H1 (cell line): ENCODE measurements around the gene RGS5. TPM values are rescaled to one million over a fixed set of nuclear protein-coding genes. Genes with fewer than 3 reads are reported as not detected.

Experiments
- CTCF ChIA-PET: fragments of 300-600 bp; sonication (Branson Sonifier 250); formaldehyde crosslinking; loops from one replicate; lab custom pipeline; 2021; ENCODE audit not compliant: partially characterized antibody; lab: Charles Lee
- POLR2A ChIA-PET: fragments of 300-600 bp; sonication (Branson Sonifier 250); formaldehyde crosslinking; loops from one replicate; lab custom pipeline; 2021; ENCODE audit warnings: inconsistent platforms; ENCODE audit not compliant: partially characterized antibody; lab: Charles Lee
- DNase-seq, 2 experiments: peaks; one replicate each; pipeline versions ENCODE4 v3.0.0 to v3.0.0-alpha.2; 2010 to 2022; ENCODE audit warnings: low spot score in 2 of 2, low read depth in 1 of 2, mixed read lengths in 1 of 2
- FAIRE-seq: peaks from 2 replicates; lab custom pipeline; 2011; peaks lifted over from hg19 to GRCh38; lab: Jason Lieb, UNC
- H2AFZ ChIP-seq: 2 replicates; pipeline ENCODE4 v1.8.1; 2012; ENCODE audit warnings: low read length, inconsistent platforms
- H2AK5ac ChIP-seq: 2 replicates; pipeline ENCODE4 v1.6.1; 2013; ENCODE audit warnings: low read depth, low read length
- H2BK120ac ChIP-seq: replicated peaks from 2 replicates; pipeline ENCODE3; 2013; ENCODE audit warnings: low read depth, low read length, inconsistent platforms
- H2BK12ac ChIP-seq: 2 replicates; pipeline ENCODE4 v1.6.1; 2013; ENCODE audit warnings: low read depth, low read length
- H2BK15ac ChIP-seq: 2 replicates; pipeline ENCODE4 v1.6.1; 2013; ENCODE audit warnings: low read length
- H2BK20ac ChIP-seq: 2 replicates; pipeline ENCODE4 v1.6.1; 2013; ENCODE audit warnings: low read length
- H2BK5ac ChIP-seq: 2 replicates; pipeline ENCODE4 v1.6.1; 2013; ENCODE audit warnings: low read depth, low read length
- H3K14ac ChIP-seq: 2 replicates; pipeline ENCODE4 v1.6.1; 2013; ENCODE audit warnings: inconsistent platforms; ENCODE audit not compliant: insufficient read length
- H3K18ac ChIP-seq: 2 replicates; pipeline ENCODE4 v1.6.1; 2013; ENCODE audit warnings: low read length; ENCODE audit errors: extremely low read depth
- H3K23ac ChIP-seq: 2 replicates; pipeline ENCODE4 v1.6.1; 2013; ENCODE audit warnings: inconsistent platforms; ENCODE audit not compliant: insufficient read length
- H3K23me2 ChIP-seq: 2 replicates; pipeline ENCODE4 v1.6.1; 2013; ENCODE audit warnings: low read depth, low read length
- H3K27ac ChIP-seq: 2 replicates; pipeline ENCODE4 v1.6.1; 2011; ENCODE audit warnings: low read depth, low read length, inconsistent platforms
- H3K27me3 ChIP-seq, 4 experiments: replicated peaks in 1 of 4; 1 replicate in 1 of 4; 2 replicates in 3 of 4; pipeline versions ENCODE4 v1.6.1 to v1.8.1; 2011 to 2013; ENCODE audit warnings: low read length in 3 of 4, mild to moderate bottlenecking in 3 of 4, inconsistent platforms in 2 of 4, mixed read lengths in 2 of 4, moderate library complexity in 1 of 4; ENCODE audit not compliant: control insufficient read depth in 3 of 4, insufficient read depth in 3 of 4; ENCODE audit errors: extremely low read depth in 1 of 4
- H3K36me3 ChIP-seq, 4 experiments: 2 replicates each; pipeline versions ENCODE4 v1.6.1 to v1.8.1; 2011 to 2013; ENCODE audit warnings: mild to moderate bottlenecking in 4 of 4, low read length in 3 of 4, moderate library complexity in 2 of 4, control low read depth in 1 of 4, inconsistent platforms in 1 of 4; ENCODE audit not compliant: insufficient read depth in 4 of 4, control insufficient read depth in 2 of 4
- H3K4ac ChIP-seq: replicated peaks from 2 replicates; pipeline ENCODE3; 2013; ENCODE audit warnings: low read length, low read depth, mixed read lengths, inconsistent platforms; ENCODE audit not compliant: insufficient read length
- H3K4me1 ChIP-seq, 4 experiments: replicated peaks in 1 of 4; 1 replicate in 1 of 4; 2 replicates in 3 of 4; pipeline versions ENCODE4 v1.6.1 to v1.8.1; 2011 to 2013; ENCODE audit warnings: low read length in 3 of 4, inconsistent platforms in 2 of 4, mixed read lengths in 1 of 4; ENCODE audit not compliant: insufficient read depth in 4 of 4, control insufficient read depth in 3 of 4
- H3K4me2 ChIP-seq, 2 experiments: 2 replicates each; pipeline versions ENCODE4 v1.6.1 to v1.8.1; 2011 to 2013; ENCODE audit warnings: low read depth in 2 of 2, low read length in 2 of 2, control low read depth in 1 of 2, inconsistent platforms in 1 of 2, mild to moderate bottlenecking in 1 of 2; ENCODE audit not compliant: insufficient read depth in 1 of 2
- H3K4me3 ChIP-seq, 4 experiments: fragments of 200-600, 300-600 bp in 1 of 4; sonication (generic), shearing (Covaris generic), sonication (Bioruptor Twin) in 1 of 4; 2 replicates each; pipeline versions ENCODE4 v1.5.1 to v1.8.1; 2011 to 2016; ENCODE audit warnings: low read length in 4 of 4, low read depth in 3 of 4, control low read depth in 2 of 4, inconsistent platforms in 2 of 4, mild to moderate bottlenecking in 2 of 4, mixed read lengths in 1 of 4, moderate library complexity in 1 of 4; ENCODE audit not compliant: insufficient read depth in 2 of 4; ENCODE audit errors: extremely low read depth in 1 of 4
- H3K56ac ChIP-seq: replicated peaks from 2 replicates; pipeline ENCODE3; 2013; ENCODE audit warnings: low read depth, mild to moderate bottlenecking, mixed read lengths, low read length, inconsistent platforms; ENCODE audit not compliant: insufficient read length
- H3K79me1 ChIP-seq: 2 replicates; pipeline ENCODE4 v1.6.1; 2013; ENCODE audit warnings: low read depth, low read length, control low read depth
- H3K79me2 ChIP-seq, 2 experiments: 2 replicates each; pipeline versions ENCODE4 v1.6.1 to v1.8.1; 2012 to 2013; ENCODE audit warnings: low read length in 2 of 2, mild to moderate bottlenecking in 2 of 2, inconsistent platforms in 1 of 2; ENCODE audit not compliant: insufficient read depth in 2 of 2, control insufficient read depth in 1 of 2
- H3K9ac ChIP-seq, 4 experiments: replicated peaks in 1 of 4; 1 replicate in 1 of 4; 2 replicates in 3 of 4; pipeline versions ENCODE4 v1.6.1 to v1.8.1; 2011 to 2013; ENCODE audit warnings: low read depth in 3 of 4, low read length in 3 of 4, control low read depth in 2 of 4, mild to moderate bottlenecking in 2 of 4, moderate library complexity in 2 of 4, inconsistent platforms in 1 of 4; ENCODE audit errors: extremely low read depth in 1 of 4
- H3K9me3 ChIP-seq, 2 experiments: 2 replicates each; pipeline versions ENCODE4 v1.6.1 to v1.8.1; 2012 to 2013; ENCODE audit warnings: mild to moderate bottlenecking in 2 of 2, moderate library complexity in 2 of 2, control low read depth in 1 of 2, inconsistent platforms in 1 of 2, low read depth in 1 of 2, low read length in 1 of 2, mixed read lengths in 1 of 2; ENCODE audit not compliant: insufficient read depth in 2 of 2
- H4K20me1 ChIP-seq, 2 experiments: replicated peaks in 1 of 2; 2 replicates each; pipeline versions ENCODE3 to v1.8.1; 2011 to 2013; ENCODE audit warnings: inconsistent platforms in 2 of 2, low read length in 2 of 2, mild to moderate bottlenecking in 1 of 2; ENCODE audit not compliant: insufficient read depth in 2 of 2, control insufficient read depth in 1 of 2
- H4K5ac ChIP-seq: 2 replicates; pipeline ENCODE4 v1.6.1; 2013; ENCODE audit warnings: low read length, low read depth, mixed read lengths, inconsistent platforms; ENCODE audit not compliant: insufficient read length
- H4K8ac ChIP-seq: 2 replicates; pipeline ENCODE4 v1.8.0; 2013; ENCODE audit warnings: mild to moderate bottlenecking, moderate library complexity, low read length, inconsistent platforms; ENCODE audit not compliant: insufficient read depth; ENCODE audit errors: extremely low read depth
- H4K91ac ChIP-seq: replicated peaks from 2 replicates; pipeline ENCODE3; 2013; ENCODE audit warnings: low read length, mixed read lengths, inconsistent platforms; ENCODE audit not compliant: insufficient read length
- ATF2 ChIP-seq: IDR thresholded peaks from 2 replicates; pipeline ENCODE4 v1.6.1; 2012; ENCODE audit warnings: low read length, inconsistent platforms
- CHD1 ChIP-seq: IDR thresholded peaks from 2 replicates; pipeline ENCODE4 v1.6.1; 2012; ENCODE audit warnings: low read depth, low read length, improper control_type of control experiment
- CREB1 ChIP-seq: IDR thresholded peaks from 2 replicates; pipeline ENCODE4 v1.6.1; 2012; ENCODE audit warnings: inconsistent platforms
- KDM4A ChIP-seq: IDR thresholded peaks from one replicate; pipeline ENCODE4 v1.7.1; 2012; ENCODE audit warnings: low read depth, mild to moderate bottlenecking, moderate library complexity, low read length, inconsistent platforms; ENCODE audit not compliant: severe bottlenecking
- NANOG ChIP-seq: IDR thresholded peaks from 2 replicates; pipeline ENCODE4 v1.6.1; 2011; ENCODE audit warnings: low read length, low read depth, mild to moderate bottlenecking, inconsistent platforms; ENCODE audit not compliant: insufficient read depth, poor library complexity, severe bottlenecking
- SIN3A ChIP-seq, 2 experiments: IDR thresholded peaks in 1 of 2; conservative IDR thresholded peaks in 1 of 2; 2 replicates each; pipeline ENCODE4 v1.6.1; 2011 to 2012; ENCODE audit warnings: low read length in 2 of 2, improper control_type of control experiment in 1 of 2, low read depth in 1 of 2, mild to moderate bottlenecking in 1 of 2
- ZNF274 ChIP-seq: IDR thresholded peaks from 2 replicates; pipeline ENCODE4 v1.7.0; 2012; ENCODE audit warnings: low read length, borderline replicate concordance; ENCODE audit errors: extremely low read depth
- WGBS, 2 experiments: shearing (Covaris generic) in 1 of 2; methylation state at CpG; one replicate each; pipeline versions ENCODE4 v1.1.6 to v1.1.7; 2013 to 2015; ENCODE audit warnings: low lambda C conversion rate in 2 of 2, mixed read lengths in 2 of 2, inconsistent platforms in 1 of 2, low coverage in 1 of 2, missing lambda C conversion rate in 1 of 2; ENCODE audit not compliant: insufficient replicate concordance in 2 of 2, insufficient coverage in 1 of 2, insufficient read length in 1 of 2; ENCODE audit errors: extremely low coverage in 1 of 2, missing lambda C conversion rate in 1 of 2; 5-methylcytosine and 5-hydroxymethylcytosine counted together
- polyA plus RNA-seq, 7 experiments: library from polyadenylated mRNA; depleted of rRNA in 3 of 7; stranded (reverse) in 5 of 7; unstranded in 2 of 7; fragments of >200 nt in 5 of 7; fragments of 200-250 nt in 2 of 7; gene quantifications; 1 replicate in 5 of 7; 2 replicates in 1 of 7; 4 replicates in 1 of 7; pipeline versions ENCODE4 v1.2.1 to v1.2.3, GENCODE V29; 2011 to 2013; ENCODE audit warnings: missing spikeins in 2 of 7, mixed read lengths in 2 of 7
- total RNA-seq: library from RNA; stranded (reverse); fragmentation: NEBNext Ultra II Directional; extraction: Animal tissue kit (Norgen Biotek cat#: 25700); gene quantifications from 2 replicates; pipeline ENCODE4 v1.2.1, GENCODE V29; 2021

Gene RGS5
- total and polyA plus RNA-seq, 2 of the 8 experiments (the other 6 are each of a cell fraction or from before 2014, with no cell fraction given), result 75.5 to 103 TPM

- Histone ChIP-seq H4K5ac (no peak overlapping the region), H3K79me2 (no peaks in the 10 kb centered on the region), H2BK20ac (no peak overlapping the region), H4K91ac (no peak overlapping the region), H3K14ac (no peak overlapping the region), H3K4me2 (no peak overlapping the region), H3K23ac (no peak overlapping the region), H3K4me3 (no peak overlapping the region), H2BK5ac (no peak overlapping the region), H3K27ac (no peak overlapping the region), H2BK120ac (no peak overlapping the region), H2BK12ac (no peak overlapping the region), H2AK5ac (no peak overlapping the region), H3K79me1 (no peaks in the 10 kb centered on the region), H3K9me3 (peaks cover 0 to under 1% of the 10 kb centered on the region in 2 experiments; a peak in 2 of 4 replicates), H2AFZ (no peak overlapping the region), H2BK15ac (no peak overlapping the region), H4K8ac (no peak overlapping the region), H3K36me3 (peaks cover 0 to 15% (median 2%) of the 10 kb centered on the region in 4 experiments; a peak in 3 of 8 replicates), H3K4me1 (peaks cover 0 to 4% (median 1%) of the 10 kb centered on the region in 4 experiments; a peak in 3 of 7 replicates), H3K9ac (no peak overlapping the region), H4K20me1 (no peaks in the 10 kb centered on the region), H3K23me2 (no peaks in the 10 kb centered on the region), H3K56ac (no peak overlapping the region), H3K18ac (no peak overlapping the region), H3K27me3 (no peaks in the 10 kb centered on the region), H3K4ac (no peak overlapping the region)
- CTCF ChIA-PET, result interaction anchor here (1.4 to 1.5 kb wide), 3 partner anchors 10 to 15 kb away, joined by 3 to 7 read pairs (median 4); no protein-coding TSS in a partner anchor
- no peak for DNase-seq
- WGBS, 2 experiments, result 82% methylated on average over 4 of the region's 4 CpGs; no CpG with 5 or more reads in 1 of the 2 experiments
- no peak for FAIRE-seq
- POLR2A ChIA-PET, result no interaction called here
- no peak for TF ChIP-seq ZNF274
- TF ChIP-seq NANOG, result no peak
- TF ChIP-seq CREB1, result no peak
- no peak for TF ChIP-seq KDM4A
- no peak for TF ChIP-seq ATF2
- TF ChIP-seq SIN3A (conservative IDR thresholded peaks at IDR 0.05 in 1 of 2, IDR thresholded peaks at IDR 0.05 in 1 of 2; ENCODE audit: low read depth in 1 of 2, low read length in 2 of 2), result no peak
- TF ChIP-seq CHD1, result no peak
These were observed 39.6 kb downstream of the RGS5 start for GRCh38 chr1:163163163-163163562.
